Measurements from ENCODE around the gene MLPH. TPM values are rescaled to one million over a fixed set of nuclear protein-coding genes. Genes with fewer than 3 reads are reported as not detected.

MLPH gene
- total RNA-seq, 1 experiment from 2014 or later, result 6.1 TPM

GRCh38 chr2:237525559-237526157 lies 38.6 kb downstream of the MLPH start:
- Histone ChIP-seq H3K27me3 (ENCODE audit: control insufficient read depth, insufficient read depth, low read length) (no peaks in the 10 kb centered on the region), H3K36me3 (replicated peaks; ENCODE audit: control insufficient read depth, insufficient read depth, low read length) (no peaks in the 10 kb centered on the region), H3K4me3 (ENCODE audit: insufficient read depth, low read depth, low read length) (no peak overlapping the region)
- no peak for DNase-seq

- Histone ChIP-seq H3K36me3 (replicated peaks; ENCODE audit: control insufficient read depth, insufficient read depth, low read length) (no peaks in the 10 kb centered on the region), H3K27me3 (ENCODE audit: control insufficient read depth, insufficient read depth, low read length) (no peaks in the 10 kb centered on the region), H3K4me3 (ENCODE audit: insufficient read depth, low read depth, low read length) (no peak overlapping the region)
- no peak for DNase-seq
Observed at GRCh38 chr2:237527233-237527632, 40.2 kb downstream of the MLPH start.

GRCh38 chr2:237527766-237528165 lies 40.7 kb downstream of the MLPH start:
- Histone ChIP-seq H3K27me3 (ENCODE audit: control insufficient read depth, insufficient read depth, low read length) (no peaks in the 10 kb centered on the region), H3K4me3 (ENCODE audit: insufficient read depth, low read depth, low read length) (no peak overlapping the region), H3K36me3 (replicated peaks; ENCODE audit: control insufficient read depth, insufficient read depth, low read length) (no peaks in the 10 kb centered on the region)
- DNase-seq, result no peak

GRCh38 chr2:237529452-237530402 lies 42.7 kb downstream of the MLPH start:
- no peak for DNase-seq
- Histone ChIP-seq H3K27me3 (ENCODE audit: control insufficient read depth, insufficient read depth, low read length) (no peaks in the 10 kb centered on the region), H3K4me3 (ENCODE audit: insufficient read depth, low read depth, low read length) (no peak overlapping the region), H3K36me3 (replicated peaks; ENCODE audit: control insufficient read depth, insufficient read depth, low read length) (no peaks in the 10 kb centered on the region)

- Histone ChIP-seq H3K4me3 (ENCODE audit: insufficient read depth, low read depth, low read length) (no peak overlapping the region), H3K27me3 (ENCODE audit: control insufficient read depth, insufficient read depth, low read length) (no peaks in the 10 kb centered on the region), H3K36me3 (replicated peaks; ENCODE audit: control insufficient read depth, insufficient read depth, low read length) (no peaks in the 10 kb centered on the region)
- no peak for DNase-seq
Observed at GRCh38 chr2:237530472-237531433, 43.7 kb downstream of the MLPH start.

GRCh38 chr2:237532160-237532559 lies 45.1 kb downstream of the MLPH start:
- no peaks in the 10 kb centered on the region for H3K27me3 ChIP-seq (ENCODE audit: control insufficient read depth, insufficient read depth, low read length)
- no peak for DNase-seq
- H3K36me3 ChIP-seq (replicated peaks; ENCODE audit: control insufficient read depth, insufficient read depth, low read length), result no peaks in the 10 kb centered on the region
- no peak overlapping the region for H3K4me3 ChIP-seq (ENCODE audit: insufficient read depth, low read depth, low read length)

- Histone ChIP-seq H3K4me3 (ENCODE audit: insufficient read depth, low read depth, low read length) (no peak overlapping the region), H3K27me3 (ENCODE audit: control insufficient read depth, insufficient read depth, low read length) (no peaks in the 10 kb centered on the region), H3K36me3 (replicated peaks; ENCODE audit: control insufficient read depth, insufficient read depth, low read length) (no peaks in the 10 kb centered on the region)
- no peak for DNase-seq
Observed at GRCh38 chr2:237533668-237534161, 46.7 kb downstream of the MLPH start.

- no peak for DNase-seq
- H3K27me3 ChIP-seq (ENCODE audit: control insufficient read depth, insufficient read depth, low read length), result no peaks in the 10 kb centered on the region
- no peak overlapping the region for H3K4me3 ChIP-seq (ENCODE audit: insufficient read depth, low read depth, low read length)
- H3K36me3 ChIP-seq (replicated peaks; ENCODE audit: control insufficient read depth, insufficient read depth, low read length), result no peaks in the 10 kb centered on the region
Observed at GRCh38 chr2:237534380-237534779, 47.3 kb downstream of the MLPH start.

- no peak overlapping the region for H3K4me3 ChIP-seq (ENCODE audit: insufficient read depth, low read depth, low read length)
- no peaks in the 10 kb centered on the region for H3K27me3 ChIP-seq (ENCODE audit: control insufficient read depth, insufficient read depth, low read length)
- H3K36me3 ChIP-seq (replicated peaks; ENCODE audit: control insufficient read depth, insufficient read depth, low read length), result no peaks in the 10 kb centered on the region
Observed at GRCh38 chr2:237535385-237536082, 48.5 kb downstream of the MLPH start.

GRCh38 chr2:237536083-237536415 lies 49.0 kb downstream of the MLPH start:
- Histone ChIP-seq H3K36me3 (replicated peaks; ENCODE audit: control insufficient read depth, insufficient read depth, low read length) (no peaks in the 10 kb centered on the region), H3K27me3 (ENCODE audit: control insufficient read depth, insufficient read depth, low read length) (no peaks in the 10 kb centered on the region), H3K4me3 (ENCODE audit: insufficient read depth, low read depth, low read length) (no peak overlapping the region)
- DNase-seq, result no peak

More at GRCh38 chr2:237535385-237536082, 48.5 kb downstream of the MLPH start:
- DNase-seq, result no peak

- no peaks in the 10 kb centered on the region for H3K27me3 ChIP-seq (ENCODE audit: control insufficient read depth, insufficient read depth, low read length)
- H3K36me3 ChIP-seq (replicated peaks; ENCODE audit: control insufficient read depth, insufficient read depth, low read length), result no peaks in the 10 kb centered on the region
- H3K4me3 ChIP-seq (ENCODE audit: insufficient read depth, low read depth, low read length), result no peak overlapping the region
- DNase-seq, result no peak
Observed at GRCh38 chr2:237536617-237537016, 49.6 kb downstream of the MLPH start.

- Histone ChIP-seq H3K27me3 (ENCODE audit: control insufficient read depth, insufficient read depth, low read length) (no peaks in the 10 kb centered on the region), H3K36me3 (replicated peaks; ENCODE audit: control insufficient read depth, insufficient read depth, low read length) (no peaks in the 10 kb centered on the region), H3K4me3 (ENCODE audit: insufficient read depth, low read depth, low read length) (no peak overlapping the region)
- no peak for DNase-seq
Observed at GRCh38 chr2:237538001-237538720, 51.1 kb downstream of the MLPH start.

- Histone ChIP-seq H3K27me3 (ENCODE audit: control insufficient read depth, insufficient read depth, low read length) (no peaks in the 10 kb centered on the region), H3K4me3 (ENCODE audit: insufficient read depth, low read depth, low read length) (no peak overlapping the region), H3K36me3 (replicated peaks; ENCODE audit: control insufficient read depth, insufficient read depth, low read length) (no peaks in the 10 kb centered on the region)
- DNase-seq, result no peak
Observed at GRCh38 chr2:237538901-237539300, 51.9 kb downstream of the MLPH start.

Data from H7 (cell line).